ENCODE data around the gene DOCK3.

GRCh38 chr3:51350751-51351150 is 676.0 kb downstream of the DOCK3 start:
- TF ChIP-seq CTCF (IDR thresholded peaks at IDR 0.05) (no peak), EHMT2 (IDR thresholded peaks at IDR 0.05; ENCODE audit: low read depth) (no peak), EP300 (IDR thresholded peaks at IDR 0.05) (no peak), CHD2 (IDR thresholded peaks at IDR 0.05; ENCODE audit: low read length, partially characterized antibody) (no peak), POLR2A (IDR thresholded peaks at IDR 0.05; ENCODE audit: low read length) (no peak), RCOR1 (IDR thresholded peaks at IDR 0.05; ENCODE audit: low read depth, low read length) (no peak), NR3C1 (IDR thresholded peaks at IDR 0.05) (no peak), HOXB13 (CRISPR knock-in tag; IDR thresholded peaks at IDR 0.05; ENCODE audit: low read depth) (no peak)

Data from A549 (cell line).